Activated T-cell treated with anti-CD3 and anti-CD28 coated beads for 4 hours (primary cell): ENCODE data around the gene BRSK1.
A peak's percentile ranks its signal among the peaks of the same experiment; 100 is the strongest.
"Not testable (repeated sequence)": the region's sequence is repeated elsewhere in the genome, so short reads cannot be mapped to it uniquely, and the experiment has no call there.

Source experiments
- DNase-seq: peaks from one replicate; pipeline ENCODE4 v3.0.0-alpha.2; 2020

The BRSK1 gene

DNA sequence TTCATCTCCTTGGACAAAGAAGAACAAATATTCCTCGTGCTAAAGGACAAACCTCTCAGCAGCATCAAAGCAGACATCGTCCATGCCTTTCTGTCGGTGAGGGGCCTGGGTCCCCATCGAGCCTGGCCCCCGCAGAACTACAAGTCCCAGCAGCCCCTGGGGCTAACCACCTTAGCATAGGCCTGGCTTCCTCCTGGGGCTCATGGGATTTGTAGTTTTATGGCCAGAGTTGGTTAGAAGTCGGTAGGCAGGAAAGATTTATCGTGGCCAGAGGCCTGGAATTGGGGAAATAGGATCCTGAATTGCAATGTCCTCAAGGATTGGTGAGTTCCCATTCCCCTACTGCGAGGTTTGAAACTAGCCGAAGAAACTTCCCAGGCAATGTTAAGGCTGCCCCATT is 21.7 kb downstream of the BRSK1 start:
- peak; percentile 29 for DNase-seq

DNA sequence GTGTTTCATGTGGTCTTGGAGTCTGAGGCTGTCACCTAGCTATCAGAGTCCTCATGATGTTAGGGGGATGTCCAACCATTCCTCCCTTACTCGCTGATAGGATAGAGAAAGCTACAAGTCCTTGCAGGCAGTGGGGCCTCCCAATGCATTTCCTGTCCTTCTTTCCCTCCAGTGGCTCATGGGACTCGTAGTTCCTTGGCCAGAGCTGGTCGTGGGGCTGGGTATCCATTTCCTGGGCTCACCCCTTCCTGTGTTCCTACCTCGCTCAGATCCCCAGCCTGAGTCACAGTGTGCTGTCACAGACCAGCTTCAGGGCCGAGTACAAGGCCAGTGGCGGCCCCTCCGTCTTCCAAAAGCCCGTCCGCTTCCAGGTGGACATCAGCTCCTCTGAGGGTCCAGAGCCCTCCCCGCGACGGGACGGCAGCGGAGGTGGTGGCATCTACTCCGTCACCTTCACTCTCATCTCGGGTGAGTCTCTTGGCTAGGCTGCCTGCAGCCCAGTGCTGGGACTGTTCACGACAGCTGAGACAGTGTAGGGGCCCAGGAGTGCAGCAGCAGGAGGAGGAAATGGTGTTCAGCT is 22.3 kb downstream of the BRSK1 start:
- no peak for DNase-seq

DNA sequence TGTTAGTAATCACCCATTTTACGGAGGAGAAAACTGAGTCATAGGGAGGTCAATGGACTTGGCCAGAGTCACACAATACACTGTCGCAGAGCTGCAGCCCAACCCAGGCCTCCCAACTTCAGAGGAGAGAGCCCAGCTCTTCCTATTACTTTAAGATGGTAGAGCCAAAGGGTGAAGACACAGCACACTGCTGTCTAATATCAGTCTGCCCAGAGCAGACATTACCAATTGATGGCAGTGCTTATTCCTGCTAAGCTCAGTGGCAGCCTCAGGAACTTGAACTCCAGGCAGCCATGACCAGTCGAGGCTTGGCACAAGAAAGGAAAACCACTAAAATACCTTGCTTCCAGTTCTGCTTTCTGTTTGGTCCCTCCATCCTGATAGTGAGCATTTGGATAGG is 22.9 kb downstream of the BRSK1 start:
- DNase-seq, result no peak

DNA sequence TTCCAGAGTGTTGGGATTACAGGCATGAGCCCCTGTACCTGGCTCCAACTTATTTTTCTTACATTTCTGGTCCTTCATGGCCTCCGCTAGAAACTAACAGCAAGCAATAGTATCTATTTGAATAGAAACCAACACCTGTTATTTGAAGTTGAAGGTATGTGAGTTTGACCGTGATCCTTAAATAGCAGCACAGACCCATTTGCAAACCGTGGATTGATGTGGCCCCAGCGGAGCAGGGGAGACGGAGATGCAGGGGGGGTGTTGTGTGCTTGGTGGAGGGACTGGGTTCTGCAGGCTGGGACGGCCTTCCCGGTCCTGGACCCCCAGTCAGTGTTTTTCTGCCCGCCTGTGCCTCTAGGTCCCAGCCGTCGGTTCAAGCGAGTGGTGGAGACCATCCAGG is 24.5 kb downstream of the BRSK1 start:
- DNase-seq, result no peak

DNA sequence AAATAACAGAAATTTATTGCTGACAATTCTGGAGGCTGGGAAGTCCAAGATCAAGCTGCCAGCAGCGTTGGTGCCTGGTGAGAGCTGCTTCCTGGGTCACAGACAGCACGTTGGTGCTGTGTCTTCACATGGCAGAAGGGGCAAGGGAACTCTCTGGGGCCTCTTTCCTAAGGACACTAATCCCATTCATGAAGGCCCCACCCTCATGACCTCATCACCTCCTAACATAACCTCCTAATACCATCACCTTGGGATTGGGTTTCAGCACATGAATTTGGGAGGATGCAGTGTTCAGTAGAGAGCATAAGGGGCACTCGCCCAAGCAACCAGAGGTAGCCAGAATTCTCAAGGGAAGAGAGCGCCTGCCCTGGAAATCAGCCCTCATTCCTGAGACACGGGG is 25.7 kb downstream of the BRSK1 start:
- no peak for DNase-seq

DNA sequence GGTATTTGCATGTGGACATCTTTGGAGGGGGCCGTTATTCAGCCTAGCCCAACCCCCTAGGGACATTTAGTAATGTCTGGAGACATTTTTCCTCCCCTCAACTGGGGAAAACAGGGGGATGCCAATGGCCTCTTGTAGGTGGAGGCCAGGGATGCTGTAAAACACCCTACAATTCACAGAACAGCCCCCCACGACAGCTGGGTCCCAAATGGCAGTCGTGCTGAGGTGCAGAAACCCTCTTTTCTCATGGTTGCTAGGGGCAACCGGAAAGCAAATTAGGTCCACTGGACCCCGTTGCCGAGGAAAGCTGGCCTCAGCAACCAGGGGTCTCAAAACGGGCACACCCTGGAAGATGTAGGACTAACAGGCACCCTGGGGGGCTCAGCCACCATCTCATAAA is 26.7 kb downstream of the BRSK1 start:
- no peak for DNase-seq

DNA sequence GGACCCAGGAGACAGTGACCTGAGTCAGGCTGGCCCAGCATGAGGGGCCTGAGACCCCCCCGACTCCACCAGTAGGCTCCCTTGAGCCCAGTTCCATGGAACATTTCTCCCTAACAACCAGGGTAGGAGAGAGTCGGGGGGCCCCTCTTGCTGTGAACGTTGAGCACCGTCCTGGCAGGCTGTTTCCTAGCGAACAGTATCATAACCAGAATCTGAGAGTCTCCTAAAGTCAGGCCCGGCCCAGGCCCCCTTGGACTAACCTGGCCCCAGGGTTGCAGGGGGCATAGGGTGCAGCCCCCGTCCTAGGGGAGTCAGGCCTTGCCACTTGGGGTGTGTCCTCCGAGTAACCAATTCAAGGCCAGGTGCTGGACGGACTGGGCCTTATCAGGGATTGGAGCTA is 27.6 kb downstream of the BRSK1 start:
- DNase-seq, result no peak

DNA sequence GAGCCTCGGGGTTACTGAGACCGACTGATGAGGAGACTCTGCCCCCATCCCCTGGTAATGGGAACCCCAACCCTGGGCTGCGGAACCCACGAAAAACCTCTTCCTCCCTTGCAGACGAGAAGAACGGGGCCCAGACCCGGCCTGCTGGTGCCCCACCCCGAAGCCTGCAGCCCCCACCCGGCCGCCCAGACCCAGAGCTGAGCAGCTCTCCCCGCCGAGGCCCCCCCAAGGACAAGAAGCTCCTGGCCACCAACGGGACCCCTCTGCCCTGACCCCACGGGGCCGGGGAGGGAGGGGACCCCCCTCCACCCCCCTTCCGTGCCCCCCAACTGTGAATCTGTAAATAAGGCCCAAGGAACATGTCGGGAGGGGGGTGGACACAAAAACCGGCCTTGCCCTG is 28.0 kb downstream of the BRSK1 start:
- no peak for DNase-seq

DNA sequence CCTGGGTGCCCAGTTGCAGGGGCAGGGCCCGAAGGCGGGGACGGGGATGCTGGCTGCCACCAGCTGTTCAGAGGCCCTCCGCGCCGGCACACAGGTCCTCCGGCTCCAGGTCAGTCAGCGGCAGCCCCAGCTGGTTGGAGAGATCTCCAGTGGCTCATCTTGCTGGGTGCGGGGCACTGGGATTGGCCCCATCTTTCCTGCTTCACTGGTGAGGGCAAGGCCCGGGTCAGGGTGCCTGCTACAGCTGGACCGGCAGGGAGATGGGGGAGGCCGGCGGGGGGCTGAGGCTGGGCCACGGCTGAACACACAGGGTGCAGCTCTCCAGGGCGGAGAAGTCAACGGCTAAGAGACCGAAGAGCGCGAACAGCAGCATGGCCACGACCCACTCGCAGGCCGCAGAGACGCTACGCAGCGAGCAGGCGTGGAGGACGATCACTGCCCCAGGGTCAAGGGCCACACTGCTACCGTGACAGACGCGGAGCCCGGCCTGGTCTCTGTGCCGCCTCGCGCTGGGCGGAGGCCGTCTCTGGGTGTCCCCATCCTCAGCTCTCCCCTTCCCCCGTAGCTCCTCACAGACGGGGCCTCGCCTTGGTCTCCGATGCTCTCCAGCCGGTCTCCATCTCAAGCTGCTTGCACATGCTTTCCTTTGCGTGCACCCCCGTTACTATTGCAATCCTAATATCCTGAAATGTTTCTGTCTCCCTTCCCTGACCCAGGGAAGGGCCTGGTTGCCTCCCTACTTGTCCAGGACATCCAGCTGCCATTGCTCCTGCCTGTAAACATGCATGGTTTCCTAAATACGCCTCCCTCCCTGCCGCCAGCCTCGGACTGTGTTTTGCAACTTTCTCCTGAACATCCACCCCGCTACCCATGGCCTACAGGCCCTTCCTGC is 29.1 kb downstream of the BRSK1 start:
- DNase-seq, result no peak

DNA sequence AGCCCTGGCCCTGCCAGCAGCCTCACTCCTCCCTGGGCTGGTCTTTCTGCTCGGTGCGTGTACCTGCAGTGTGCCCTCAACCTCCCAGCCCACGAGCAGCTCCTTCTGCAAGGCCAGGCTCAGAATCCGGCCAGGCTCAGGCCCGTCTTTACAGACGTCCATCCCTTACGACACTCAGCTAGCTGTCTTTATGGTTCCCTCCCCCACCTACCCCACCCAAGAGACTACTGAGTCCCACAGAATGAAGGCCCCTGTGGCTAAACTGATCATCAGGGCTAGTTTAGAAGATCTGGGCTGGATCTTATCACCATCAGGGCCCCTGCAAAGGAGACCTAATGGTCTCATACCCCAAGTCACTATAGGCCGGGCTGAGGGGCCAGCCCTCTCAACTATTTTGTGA is 30.6 kb downstream of the BRSK1 start:
- no peak for DNase-seq

DNA sequence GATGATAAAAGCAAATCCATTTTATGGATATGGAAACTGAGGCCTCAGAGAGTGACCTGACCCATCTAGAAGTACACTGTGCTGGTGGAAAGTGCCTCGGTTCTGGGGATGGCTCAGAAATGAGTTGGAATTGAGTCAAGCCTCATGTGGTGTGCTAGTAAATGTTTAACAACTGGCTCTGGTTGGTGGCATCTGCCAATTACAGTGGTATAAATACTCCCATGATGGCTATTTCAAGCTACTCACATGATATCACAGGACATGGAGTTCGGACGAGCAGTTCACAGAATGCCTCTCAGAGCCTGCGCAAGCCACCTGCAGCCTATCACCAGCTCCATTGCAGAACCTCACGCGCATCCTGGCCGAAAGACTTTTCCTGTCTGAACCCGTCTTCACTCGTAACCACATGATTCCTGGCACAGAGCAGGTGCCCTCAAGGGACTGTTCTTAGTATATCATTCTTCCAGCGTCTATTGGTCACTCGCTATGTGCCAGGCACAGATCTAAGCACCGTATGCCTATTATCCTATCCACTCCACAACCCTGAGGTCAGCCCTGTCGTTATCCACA is 32.2 kb downstream of the BRSK1 start:
- DNase-seq, result no peak

DNA sequence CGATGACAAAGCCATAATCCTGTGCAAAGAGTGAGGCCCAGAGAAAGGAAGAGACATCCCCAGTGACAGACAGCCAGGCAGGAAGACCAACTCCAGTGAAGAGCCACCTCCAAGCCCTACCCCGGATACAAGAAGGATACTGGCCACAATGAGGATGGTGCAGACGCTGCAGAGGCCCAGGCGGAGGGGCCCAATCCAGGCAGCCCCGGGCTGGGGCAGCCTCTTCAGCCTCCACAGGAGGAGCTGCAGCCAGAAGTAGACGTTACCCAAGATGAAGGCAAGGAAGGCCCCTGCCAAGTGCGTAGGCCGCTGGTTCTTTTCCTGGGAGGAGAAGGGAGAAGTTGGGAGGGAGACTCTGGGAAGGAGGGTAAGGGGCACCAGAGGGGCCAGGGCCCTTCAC is 32.8 kb downstream of the BRSK1 start:
- DNase-seq, result no peak

DNA sequence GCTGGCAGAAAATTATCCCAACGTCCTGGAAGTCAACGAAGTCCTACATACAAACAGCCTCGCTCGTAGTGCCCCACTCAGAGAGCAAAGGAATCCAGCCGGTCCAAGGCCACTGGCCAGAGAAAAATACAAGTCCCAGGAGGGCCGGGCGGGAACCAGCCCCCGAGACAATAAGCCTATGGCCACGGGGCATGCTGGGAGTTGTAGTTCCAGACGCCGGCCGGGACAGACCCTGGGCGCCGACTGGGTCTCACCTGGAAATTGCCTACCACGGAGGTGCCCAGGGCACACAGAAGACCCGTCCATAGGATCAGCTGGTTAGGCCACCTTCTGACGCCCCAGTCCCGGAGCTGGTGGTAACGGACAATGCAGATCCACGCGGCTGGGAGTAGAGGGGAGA is 36.0 kb downstream of the BRSK1 start:
- no peak for DNase-seq

DNA sequence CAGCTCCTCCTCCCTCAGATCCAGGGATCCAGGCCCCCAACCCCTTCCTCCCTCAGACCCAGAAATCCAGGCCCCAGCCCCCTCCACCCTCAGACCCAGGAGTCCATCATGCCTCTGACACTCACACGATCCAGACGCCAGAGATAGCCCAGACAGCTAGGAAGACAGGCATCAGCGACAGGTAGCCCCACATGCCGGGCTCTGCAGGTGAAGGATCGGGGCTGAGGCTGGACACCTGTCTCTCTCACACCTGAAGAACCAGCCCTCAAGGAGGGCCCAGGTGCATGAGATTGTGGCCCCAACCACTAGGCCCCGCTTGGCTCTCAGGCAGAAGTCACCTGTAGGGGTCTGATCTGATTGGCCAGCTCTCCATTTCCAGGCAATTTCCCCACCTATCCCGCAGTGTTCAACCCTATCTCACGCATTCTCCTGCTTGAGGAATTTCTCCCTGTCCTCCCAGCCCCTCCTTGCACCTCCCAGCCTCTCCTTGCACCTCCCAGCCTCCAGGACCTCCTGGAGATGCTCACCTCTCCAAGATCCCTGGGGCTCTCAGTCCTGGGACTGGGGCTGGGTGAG is 37.1 kb downstream of the BRSK1 start:
- no peak for DNase-seq

DNA sequence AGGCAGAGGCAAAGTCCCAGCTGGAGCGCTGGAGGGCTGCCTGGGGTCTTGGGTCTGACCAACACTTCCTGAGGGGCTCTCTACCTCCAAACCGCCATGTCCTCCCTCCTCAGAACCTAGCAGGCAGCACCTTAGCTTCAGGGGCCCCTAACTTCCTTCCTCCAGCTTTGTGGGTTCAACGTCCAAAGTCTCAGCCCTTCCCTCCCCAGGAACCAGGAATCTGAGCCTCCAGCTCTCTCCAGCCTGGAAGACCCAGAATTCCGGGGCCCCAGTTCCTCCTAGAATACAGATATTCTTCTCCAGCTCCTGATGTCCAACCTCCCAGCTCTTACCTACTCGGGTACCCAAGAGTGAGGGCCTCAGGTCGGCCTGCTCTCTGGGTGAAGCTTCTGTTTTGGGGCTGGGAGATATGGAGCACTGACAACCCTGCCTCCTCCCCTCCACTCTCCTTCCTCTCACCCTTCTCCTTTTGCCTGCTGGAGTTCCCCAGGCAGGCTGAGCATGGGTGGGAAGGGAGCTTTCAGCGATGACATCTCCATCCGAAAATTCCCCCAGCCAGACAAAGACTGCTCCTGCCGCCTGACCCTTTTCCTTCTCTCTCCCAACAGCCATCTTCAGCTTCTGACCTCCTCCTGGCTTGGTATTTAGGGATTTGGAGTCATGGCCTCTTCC is 37.8 kb downstream of the BRSK1 start:
- DNase-seq, result no peak

DNA sequence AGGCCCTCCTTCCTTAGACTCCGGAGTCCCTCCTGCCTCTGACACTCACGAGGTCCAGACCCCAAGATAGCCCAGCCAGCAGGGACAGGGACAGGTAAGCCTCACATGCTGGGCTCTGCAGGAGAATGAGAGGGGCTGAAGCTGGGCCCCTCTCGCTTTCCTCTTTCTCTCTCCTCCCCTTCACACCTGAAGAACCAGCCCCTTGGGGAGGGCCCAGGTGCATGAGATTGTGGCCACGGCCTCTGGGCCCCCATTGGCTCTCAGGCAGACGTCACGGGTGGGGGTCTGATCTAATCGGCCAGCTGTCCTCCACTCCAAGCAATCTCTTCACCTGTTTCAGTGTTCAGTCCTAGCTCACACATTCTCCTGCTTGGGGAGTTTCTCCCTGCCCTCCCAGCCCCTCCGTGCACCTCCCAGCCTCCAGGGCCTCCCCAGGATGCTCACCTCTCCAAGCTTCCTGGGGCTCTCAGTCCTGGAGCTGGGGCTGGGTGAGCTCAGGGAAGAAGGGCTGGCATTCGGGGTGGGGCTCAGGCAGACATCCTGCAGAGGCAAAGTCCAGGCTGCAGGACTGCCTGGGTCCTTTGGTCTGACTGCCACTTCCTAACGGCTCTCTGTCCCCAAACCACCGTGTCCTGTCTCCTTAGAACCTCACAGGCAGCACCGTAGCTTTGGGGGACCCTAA is 38.5 kb downstream of the BRSK1 start:
- DNase-seq, result no peak

DNA sequence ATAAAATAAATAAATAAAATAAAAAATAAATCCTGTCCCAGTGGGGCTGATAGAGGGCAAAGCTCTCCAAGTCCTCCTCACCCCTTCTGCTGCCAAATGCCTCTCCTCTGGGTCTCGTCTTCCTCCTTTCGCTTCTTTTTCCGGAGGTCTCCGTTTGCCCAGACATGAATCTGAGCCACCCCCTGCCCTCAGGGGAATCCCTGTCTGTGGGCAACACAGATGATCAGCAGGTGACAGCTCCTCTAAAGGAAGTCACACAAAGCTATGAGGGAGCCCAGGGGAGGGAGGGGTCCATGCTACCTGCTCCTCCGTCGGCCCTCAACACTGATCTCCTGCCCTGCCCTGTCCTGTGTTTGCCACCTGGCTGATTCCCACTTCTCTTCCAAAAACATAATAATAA is 40.9 kb downstream of the BRSK1 start:
- no peak for DNase-seq

DNA sequence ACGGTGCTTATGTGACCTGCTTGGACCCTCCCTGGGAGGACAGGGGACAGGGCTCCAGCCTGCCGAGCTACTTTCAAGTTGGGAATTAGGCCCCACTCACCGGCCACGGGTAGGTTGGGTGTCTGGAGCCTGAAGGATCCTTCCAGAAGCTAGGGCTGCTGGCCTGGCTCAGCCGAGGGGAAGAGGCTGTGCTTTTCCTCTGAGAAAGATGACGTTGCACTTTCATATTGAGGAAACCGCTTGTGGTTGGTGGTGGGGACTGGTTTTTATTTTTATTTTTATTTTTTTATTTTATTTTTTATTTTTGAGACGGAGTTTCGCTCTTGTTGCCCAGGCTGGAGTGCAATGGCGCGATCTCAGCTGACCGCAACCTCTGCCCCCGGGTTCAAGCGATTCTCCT is 41.4 kb downstream of the BRSK1 start, which contains the start of gene TMEM150B:
TSS of gene TMEM150B (minus strand) at position 170 of the 400 bp plus-strand sequence. CDS start 4,305 bp downstream, outside the sequence.
- no peak for DNase-seq

DNA sequence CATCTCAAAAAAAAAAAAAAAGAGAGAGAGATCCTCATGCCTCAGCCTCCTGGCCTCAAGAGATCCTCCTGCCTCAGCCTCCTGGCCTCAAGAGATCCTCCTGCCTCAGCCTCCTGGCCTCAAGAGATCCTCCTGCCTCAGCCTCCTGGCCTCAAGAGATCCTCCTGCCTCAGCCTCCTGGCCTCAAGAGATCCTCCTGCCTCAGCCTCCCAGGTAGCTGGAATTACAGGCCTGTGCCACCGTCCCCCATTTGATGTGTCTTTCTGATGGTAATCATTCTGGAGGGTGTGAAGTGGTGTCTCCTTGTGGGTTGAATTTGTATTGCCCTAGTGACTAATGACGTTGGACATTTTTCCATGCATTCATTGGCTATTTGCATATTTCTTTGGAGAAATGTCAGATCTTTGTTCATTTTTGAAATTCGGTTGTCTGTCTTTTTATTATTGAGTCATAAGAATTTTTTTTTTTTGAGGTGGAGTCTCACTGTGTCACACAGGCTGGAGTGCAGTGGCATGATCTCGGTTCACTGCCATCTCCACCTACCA is 45.0 kb downstream of the BRSK1 start:
- DNase-seq, result not testable (repeated sequence)

DNA sequence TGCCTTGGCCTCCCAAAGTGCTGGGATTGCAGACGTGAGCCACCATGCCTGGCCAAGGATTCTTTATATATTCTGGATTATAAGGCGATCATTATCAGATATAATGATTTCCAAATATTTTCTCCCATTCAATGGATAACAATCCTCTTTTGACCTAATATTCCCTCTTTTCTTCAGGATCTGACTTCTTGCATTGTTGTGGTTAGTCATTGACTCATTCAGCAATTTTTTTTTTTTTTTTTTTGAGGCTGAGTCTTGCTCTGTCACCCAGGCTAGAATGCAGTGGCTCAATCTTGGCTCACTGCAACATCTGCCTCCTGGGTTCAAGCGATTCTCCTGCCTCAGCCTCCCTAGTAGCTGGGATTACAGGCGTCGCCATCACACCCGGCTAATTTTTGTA is 46.0 kb downstream of the BRSK1 start:
- DNase-seq, result not testable (repeated sequence)

DNA sequence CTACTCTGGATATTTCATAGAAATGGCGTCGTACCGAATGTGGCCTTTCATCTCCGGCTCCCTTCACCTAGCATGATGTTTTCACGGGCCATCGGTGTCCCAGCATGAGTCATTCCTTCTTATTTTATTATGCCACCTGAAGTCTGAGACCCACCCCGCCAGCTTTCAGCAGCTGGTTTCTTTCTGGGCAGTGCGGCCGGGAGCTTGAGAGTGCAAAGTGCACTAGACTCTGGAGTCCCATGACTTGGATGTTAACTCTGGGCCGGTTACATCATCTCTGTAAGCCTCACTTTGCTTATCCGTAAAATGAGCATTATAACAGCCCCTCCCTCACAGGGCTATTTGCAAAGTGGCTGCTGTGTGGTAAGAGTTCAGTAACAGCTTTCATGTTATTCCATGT is 50.1 kb downstream of the BRSK1 start:
- DNase-seq, result no peak

DNA sequence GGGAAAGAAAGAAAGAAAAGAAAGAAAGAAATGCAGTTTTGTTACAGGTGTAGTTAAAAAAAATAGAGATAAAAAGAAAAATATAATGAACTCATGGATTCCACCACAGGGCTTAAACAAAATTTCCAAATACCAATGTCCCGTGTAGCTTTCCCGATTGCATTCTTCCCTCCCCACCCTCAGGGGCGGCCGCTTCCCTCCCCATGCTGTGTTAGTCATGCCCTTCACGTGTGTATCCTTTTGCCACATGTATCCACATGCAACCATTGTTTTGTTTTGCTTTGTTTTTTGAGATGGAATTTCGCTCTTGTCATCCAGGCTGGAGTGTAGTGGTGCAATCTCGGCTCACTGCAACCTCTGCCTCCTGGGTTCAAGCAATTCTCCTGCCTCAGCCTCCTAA is 52.3 kb downstream of the BRSK1 start:
- no peak for DNase-seq
